Measurements from ENCODE around the gene ALK.

ALK gene

DNA sequence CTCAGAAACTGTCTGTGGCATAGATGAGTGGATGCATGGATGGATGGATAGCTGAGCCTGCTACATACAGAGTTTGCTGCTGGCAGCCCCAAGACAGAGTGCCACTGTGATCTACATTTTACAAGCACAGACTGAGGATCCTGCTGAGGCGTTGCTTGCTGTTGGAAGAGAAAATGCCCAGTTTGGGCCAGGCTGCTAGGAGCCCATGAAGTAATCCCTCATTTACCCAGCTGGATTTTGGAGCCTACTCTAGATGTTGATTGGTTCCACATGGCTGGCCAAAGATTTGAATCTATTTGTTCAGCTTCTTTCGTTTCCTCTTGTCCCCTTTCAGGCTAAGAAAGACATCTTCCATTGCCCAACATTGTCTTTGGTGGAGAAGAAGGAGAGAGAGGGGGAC lies 544.8 kb downstream of the ALK start:
- no peaks in the 10 kb centered on the region for H3K27me3 ChIP-seq (ENCODE audit: insufficient read depth, low read depth)

DNA sequence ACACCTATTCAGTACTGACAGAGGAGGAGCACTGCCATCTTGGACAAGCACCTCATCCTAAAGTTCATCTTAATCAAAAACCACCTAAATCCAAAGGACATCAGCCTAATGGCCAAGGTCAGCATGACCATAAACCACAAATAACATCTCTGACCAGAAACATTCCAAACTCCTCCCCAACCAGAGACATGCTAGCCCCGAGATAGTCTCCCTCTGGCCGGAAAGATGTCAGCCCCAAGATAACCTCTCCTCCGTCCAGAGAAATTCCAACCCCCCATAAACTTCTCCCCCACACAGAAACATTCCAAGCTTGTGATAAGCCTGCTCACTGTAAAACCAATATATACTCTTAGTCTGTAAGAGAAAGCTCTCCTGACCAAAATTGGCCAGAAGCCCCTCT lies 545.5 kb downstream of the ALK start:
- Histone ChIP-seq H3K27me3 (ENCODE audit: insufficient read depth, low read depth) (no peaks in the 10 kb centered on the region), H3K27ac (no peak overlapping the region), H3K36me3 (ENCODE audit: insufficient read depth) (no peaks in the 10 kb centered on the region), H3K4me3 (IDR thresholded peaks at IDR 0.05; ENCODE audit: insufficient read depth, low read depth, low read length) (no peak overlapping the region), H3K4me2 (no peak overlapping the region), H3K4me1 (ENCODE audit: low read depth, poor library complexity, severe bottlenecking) (no peaks in the 10 kb centered on the region), H3K79me2 (ENCODE audit: insufficient read depth, low read depth) (no peaks in the 10 kb centered on the region), H3K9ac (no peak overlapping the region), H2AFZ (ENCODE audit: low read depth) (no peak overlapping the region), H4K20me1 (ENCODE audit: insufficient read depth) (no peaks in the 10 kb centered on the region)
- TF ChIP-seq, protein P1, sequence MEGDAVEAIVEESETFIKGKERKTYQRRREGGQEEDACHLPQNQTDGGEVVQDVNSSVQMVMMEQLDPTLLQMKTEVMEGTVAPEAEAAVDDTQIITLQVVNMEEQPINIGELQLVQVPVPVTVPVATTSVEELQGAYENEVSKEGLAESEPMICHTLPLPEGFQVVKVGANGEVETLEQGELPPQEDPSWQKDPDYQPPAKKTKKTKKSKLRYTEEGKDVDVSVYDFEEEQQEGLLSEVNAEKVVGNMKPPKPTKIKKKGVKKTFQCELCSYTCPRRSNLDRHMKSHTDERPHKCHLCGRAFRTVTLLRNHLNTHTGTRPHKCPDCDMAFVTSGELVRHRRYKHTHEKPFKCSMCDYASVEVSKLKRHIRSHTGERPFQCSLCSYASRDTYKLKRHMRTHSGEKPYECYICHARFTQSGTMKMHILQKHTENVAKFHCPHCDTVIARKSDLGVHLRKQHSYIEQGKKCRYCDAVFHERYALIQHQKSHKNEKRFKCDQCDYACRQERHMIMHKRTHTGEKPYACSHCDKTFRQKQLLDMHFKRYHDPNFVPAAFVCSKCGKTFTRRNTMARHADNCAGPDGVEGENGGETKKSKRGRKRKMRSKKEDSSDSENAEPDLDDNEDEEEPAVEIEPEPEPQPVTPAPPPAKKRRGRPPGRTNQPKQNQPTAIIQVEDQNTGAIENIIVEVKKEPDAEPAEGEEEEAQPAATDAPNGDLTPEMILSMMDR (conservative IDR thresholded peaks at IDR 0.05; ENCODE audit: low read depth, low read length): no peak

More for the DNA sequence above, 544.8 kb downstream of the ALK start:
- H3K36me3 ChIP-seq (ENCODE audit: insufficient read depth): no peaks in the 10 kb centered on the region
- no peak overlapping the region for H3K27ac ChIP-seq
- H2AFZ ChIP-seq (ENCODE audit: low read depth): no peak overlapping the region
- no peak overlapping the region for H3K4me2 ChIP-seq
- TF ChIP-seq, protein P1 (conservative IDR thresholded peaks at IDR 0.05; ENCODE audit: low read depth, low read length): no peak
- H3K79me2 ChIP-seq (ENCODE audit: insufficient read depth, low read depth): no peaks in the 10 kb centered on the region
- H4K20me1 ChIP-seq (ENCODE audit: insufficient read depth): no peaks in the 10 kb centered on the region
- no peak overlapping the region for H3K9ac ChIP-seq
- H3K4me1 ChIP-seq (ENCODE audit: low read depth, poor library complexity, severe bottlenecking): no peaks in the 10 kb centered on the region
- H3K4me3 ChIP-seq (IDR thresholded peaks at IDR 0.05; ENCODE audit: insufficient read depth, low read depth, low read length): no peak overlapping the region

DNA sequence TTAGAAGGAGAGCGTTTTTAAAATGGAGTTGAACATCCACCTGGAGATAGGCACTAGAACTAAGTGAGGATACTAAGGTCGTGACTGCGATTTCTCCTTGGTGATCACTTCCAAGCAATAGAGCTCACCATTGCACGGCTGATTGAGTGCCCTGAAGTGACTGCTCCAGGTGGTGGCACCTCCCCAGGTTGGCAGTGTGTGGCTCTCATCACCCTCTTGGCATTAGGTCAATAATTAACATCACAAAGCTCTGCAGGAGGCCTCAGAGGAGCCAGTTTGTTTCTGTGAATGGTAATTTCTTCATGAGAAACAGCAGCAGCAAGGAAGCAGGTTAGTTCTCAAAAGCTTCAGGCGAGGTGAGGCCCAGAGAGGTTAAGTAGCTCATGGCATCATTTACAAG lies 546.6 kb downstream of the ALK start:
- Histone ChIP-seq H3K36me3 (ENCODE audit: insufficient read depth) (no peaks in the 10 kb centered on the region), H4K20me1 (ENCODE audit: insufficient read depth) (no peaks in the 10 kb centered on the region), H3K4me1 (ENCODE audit: low read depth, poor library complexity, severe bottlenecking) (no peaks in the 10 kb centered on the region), H3K79me2 (ENCODE audit: insufficient read depth, low read depth) (no peaks in the 10 kb centered on the region), H3K4me3 (IDR thresholded peaks at IDR 0.05; ENCODE audit: insufficient read depth, low read depth, low read length) (no peak overlapping the region), H3K9ac (no peak overlapping the region), H3K27me3 (ENCODE audit: insufficient read depth, low read depth) (no peaks in the 10 kb centered on the region), H3K27ac (no peak overlapping the region), H2AFZ (ENCODE audit: low read depth) (no peak overlapping the region), H3K4me2 (no peak overlapping the region)
- TF ChIP-seq, protein P1 (conservative IDR thresholded peaks at IDR 0.05; ENCODE audit: low read depth, low read length): no peak

DNA sequence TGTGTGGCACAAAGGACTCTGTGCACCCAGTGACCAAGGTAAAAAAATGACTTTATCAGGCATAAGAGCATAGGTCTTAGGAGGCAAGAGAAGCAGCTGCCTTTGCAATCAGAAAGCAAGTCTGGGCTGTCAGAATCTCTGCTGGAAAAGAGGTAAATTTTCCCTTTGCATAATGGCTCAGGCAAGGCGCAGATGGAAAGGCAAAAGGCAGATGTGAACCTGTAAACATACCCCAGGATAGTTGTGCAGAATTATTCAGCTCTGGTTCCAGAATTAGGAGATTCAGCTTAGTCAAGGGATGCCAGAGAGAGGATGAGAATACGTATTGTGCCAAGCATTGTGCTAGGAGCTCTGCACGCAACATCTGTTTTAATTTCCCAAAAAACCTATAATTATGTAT lies 547.5 kb downstream of the ALK start:
- no peak overlapping the region for H2AFZ ChIP-seq (ENCODE audit: low read depth)
- no peaks in the 10 kb centered on the region for H3K79me2 ChIP-seq (ENCODE audit: insufficient read depth, low read depth)
- no peak overlapping the region for H3K9ac ChIP-seq
- H3K4me1 ChIP-seq (ENCODE audit: low read depth, poor library complexity, severe bottlenecking): no peaks in the 10 kb centered on the region
- H3K36me3 ChIP-seq (ENCODE audit: insufficient read depth): no peaks in the 10 kb centered on the region
- no peak overlapping the region for H3K4me3 ChIP-seq (IDR thresholded peaks at IDR 0.05; ENCODE audit: insufficient read depth, low read depth, low read length)
- H4K20me1 ChIP-seq (ENCODE audit: insufficient read depth): no peaks in the 10 kb centered on the region
- H3K27ac ChIP-seq: no peak overlapping the region
- no peaks in the 10 kb centered on the region for H3K27me3 ChIP-seq (ENCODE audit: insufficient read depth, low read depth)
- no peak overlapping the region for H3K4me2 ChIP-seq
- TF ChIP-seq, protein P1 (conservative IDR thresholded peaks at IDR 0.05; ENCODE audit: low read depth, low read length): no peak
